Nephron progenitor cell (in vitro differentiated cells): ENCODE data around the gene IQSEC2.

Source experiments
- DNase-seq: peaks from one replicate; pipeline ENCODE4 v3.0.0; 2021
- H3K27ac Mint-ChIP-seq: 2 replicates; pipeline ENCODE4 v1.8.0; 2021; ENCODE audit warnings: mild to moderate bottlenecking, moderate library complexity, mixed read lengths
- H3K27me3 Mint-ChIP-seq: 2 replicates; pipeline ENCODE4 v1.8.0; 2021; ENCODE audit warnings: mild to moderate bottlenecking, low read depth, mixed read lengths; ENCODE audit not compliant: poor library complexity
- H3K36me3 Mint-ChIP-seq: 2 replicates; pipeline ENCODE4 v1.8.0; 2021; ENCODE audit warnings: low read depth, mixed read lengths
- H3K4me1 Mint-ChIP-seq: 2 replicates; pipeline ENCODE4 v1.8.0; 2021; ENCODE audit warnings: mixed read lengths
- H3K4me3 Mint-ChIP-seq: 2 replicates; pipeline ENCODE4 v1.8.0; 2021; ENCODE audit warnings: mild to moderate bottlenecking, moderate library complexity, mixed read lengths
- H3K9me3 Mint-ChIP-seq: 2 replicates; pipeline ENCODE4 v1.8.0; 2021; ENCODE audit warnings: mild to moderate bottlenecking, moderate library complexity, mixed read lengths
- CTCF ChIP-seq: fragments of 200-600 bp; sonication (generic); IDR thresholded peaks from 2 replicates; pipeline ENCODE4 v1.5.0; 2021; ENCODE audit warnings: antibody characterized with exemption

Gene IQSEC2

GRCh38 chrX:53250556-53250955, 30.8 kb downstream of the IQSEC2 start:
- Mint-ChIP-seq H3K9me3 (peaks cover 44% of the 10 kb centered on the region), H3K27me3 (no peaks in the 10 kb centered on the region), H3K36me3 (peaks cover 13% of the 10 kb centered on the region), H3K4me1 (peaks cover 7% of the 10 kb centered on the region), H3K4me3 (no peak overlapping the region), H3K27ac (no peak overlapping the region)
- DNase-seq = no peak
- no peak for TF ChIP-seq CTCF

- Mint-ChIP-seq H3K4me3 (no peak overlapping the region), H3K9me3 (peaks cover 37% of the 10 kb centered on the region), H3K27me3 (no peaks in the 10 kb centered on the region), H3K36me3 (peaks cover 13% of the 10 kb centered on the region), H3K27ac (no peak overlapping the region), H3K4me1 (peaks cover 7% of the 10 kb centered on the region)
- no peak for DNase-seq
- no peak for TF ChIP-seq CTCF
Measured at GRCh38 chrX:53249408-53250042, 31.9 kb downstream of the IQSEC2 start.

GRCh38 chrX:53247928-53248327, 33.5 kb downstream of the IQSEC2 start:
- H3K27me3 Mint-ChIP-seq = no peaks in the 10 kb centered on the region
- H3K4me1 Mint-ChIP-seq = peaks cover 7% of the 10 kb centered on the region
- H3K36me3 Mint-ChIP-seq = peaks cover 3% of the 10 kb centered on the region
- peaks cover 34% of the 10 kb centered on the region for H3K9me3 Mint-ChIP-seq
- DNase-seq = no peak
- H3K27ac Mint-ChIP-seq = no peak overlapping the region
- no peak overlapping the region for H3K4me3 Mint-ChIP-seq
- TF ChIP-seq CTCF = no peak

- no peaks in the 10 kb centered on the region for H3K36me3 Mint-ChIP-seq
- no peak for DNase-seq
- H3K4me1 Mint-ChIP-seq = peaks cover 4% of the 10 kb centered on the region
- no peak overlapping the region for H3K4me3 Mint-ChIP-seq
- H3K27ac Mint-ChIP-seq = no peak overlapping the region
- no peak for TF ChIP-seq CTCF
- H3K9me3 Mint-ChIP-seq = peaks cover 38% of the 10 kb centered on the region
- H3K27me3 Mint-ChIP-seq = no peaks in the 10 kb centered on the region
Measured at GRCh38 chrX:53246231-53246630, 35.2 kb downstream of the IQSEC2 start.

GRCh38 chrX:53244610-53245009, 36.8 kb downstream of the IQSEC2 start:
- no peaks in the 10 kb centered on the region for H3K36me3 Mint-ChIP-seq
- no peak for DNase-seq
- H3K27me3 Mint-ChIP-seq = no peaks in the 10 kb centered on the region
- no peaks in the 10 kb centered on the region for H3K4me1 Mint-ChIP-seq
- peaks cover 44% of the 10 kb centered on the region for H3K9me3 Mint-ChIP-seq
- no peak overlapping the region for H3K4me3 Mint-ChIP-seq
- no peak overlapping the region for H3K27ac Mint-ChIP-seq
- no peak for TF ChIP-seq CTCF

- no peak overlapping the region for H3K27ac Mint-ChIP-seq
Measured at GRCh38 chrX:53242310-53242709, 39.1 kb downstream of the IQSEC2 start.

More at GRCh38 chrX:53242310-53242709, 39.1 kb downstream of the IQSEC2 start:
- H3K27me3 Mint-ChIP-seq = peaks cover 3% of the 10 kb centered on the region
- H3K36me3 Mint-ChIP-seq = peaks cover 8% of the 10 kb centered on the region
- TF ChIP-seq CTCF = no peak
- no peak for DNase-seq
- no peaks in the 10 kb centered on the region for H3K4me1 Mint-ChIP-seq
- H3K4me3 Mint-ChIP-seq = no peak overlapping the region
- peaks cover 51% of the 10 kb centered on the region for H3K9me3 Mint-ChIP-seq
